ENCODE results near the gene MTNR1B.

The MTNR1B gene

DNA sequence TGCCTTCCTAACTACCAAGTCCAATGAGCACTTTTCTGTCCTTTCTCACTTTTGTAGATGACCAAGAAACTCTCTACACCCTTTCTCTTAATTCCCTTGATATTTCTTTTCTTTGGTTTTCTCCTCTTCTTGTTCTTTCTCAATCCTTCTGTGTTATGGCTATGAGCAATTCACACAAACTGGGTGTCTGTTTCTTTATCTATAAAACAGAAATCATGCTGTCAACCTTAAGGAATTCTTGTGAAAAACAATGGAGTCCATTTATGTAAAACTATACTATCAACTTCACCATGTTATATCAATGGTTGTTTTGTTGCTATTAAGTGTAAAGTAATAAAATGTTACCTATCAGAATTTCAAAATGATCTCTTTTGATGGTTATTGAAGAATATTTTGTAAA lies 7.2 kb downstream of the MTNR1B start:
- no peak overlapping the region for H3K27ac ChIP-seq (ENCODE audit: low read depth, low read length)
- H3K9me3 ChIP-seq (ENCODE audit: control insufficient read depth in 1 of 2, low read length in 2 of 2) = no peaks in the 10 kb centered on the region
- no peak overlapping the region for H3K4me3 ChIP-seq (ENCODE audit: low read depth in 1 of 2, low read length in 2 of 2)
- no peaks in the 10 kb centered on the region for H3K36me3 ChIP-seq (ENCODE audit: control insufficient read depth in 1 of 2, insufficient read depth in 2 of 2, low read length in 2 of 2)
- H3K27me3 ChIP-seq (ENCODE audit: control insufficient read depth in 1 of 2, insufficient read depth in 2 of 2, low read length in 2 of 2) = no peaks in the 10 kb centered on the region
- no peak overlapping the region for H3K9ac ChIP-seq (ENCODE audit: low read depth in 1 of 2, low read length in 2 of 2)
- H3K4me1 ChIP-seq (ENCODE audit: control insufficient read depth in 1 of 2, insufficient read depth in 2 of 2, low read length in 2 of 2) = no peaks in the 10 kb centered on the region

DNA sequence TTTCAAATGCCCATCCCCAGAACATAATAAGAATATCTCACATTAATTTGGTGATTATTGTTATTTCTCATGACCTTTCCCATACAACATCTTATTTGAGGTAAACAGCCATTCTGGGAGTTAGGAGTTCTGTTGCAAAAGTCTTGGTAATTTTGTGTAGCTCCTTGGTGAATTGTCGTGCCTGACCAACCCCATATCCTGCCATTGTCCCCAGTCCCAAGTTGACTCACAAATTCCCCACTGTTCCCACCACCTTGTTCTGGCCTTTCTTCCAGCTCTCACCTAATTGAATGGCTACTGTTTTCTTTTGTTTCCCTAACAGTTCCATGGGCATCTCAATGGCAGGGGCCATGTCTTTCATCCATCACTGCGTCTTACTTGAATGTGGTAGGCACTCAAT lies 8.0 kb downstream of the MTNR1B start:
- Histone ChIP-seq H3K9ac (ENCODE audit: low read depth in 1 of 2, low read length in 2 of 2) (no peak overlapping the region), H3K36me3 (ENCODE audit: control insufficient read depth in 1 of 2, insufficient read depth in 2 of 2, low read length in 2 of 2) (no peaks in the 10 kb centered on the region), H3K9me3 (ENCODE audit: control insufficient read depth in 1 of 2, low read length in 2 of 2) (no peaks in the 10 kb centered on the region), H3K27ac (ENCODE audit: low read depth, low read length) (no peak overlapping the region), H3K4me1 (ENCODE audit: control insufficient read depth in 1 of 2, insufficient read depth in 2 of 2, low read length in 2 of 2) (no peaks in the 10 kb centered on the region), H3K27me3 (ENCODE audit: control insufficient read depth in 1 of 2, insufficient read depth in 2 of 2, low read length in 2 of 2) (no peaks in the 10 kb centered on the region), H3K4me3 (ENCODE audit: low read depth in 1 of 2, low read length in 2 of 2) (no peak overlapping the region)

DNA sequence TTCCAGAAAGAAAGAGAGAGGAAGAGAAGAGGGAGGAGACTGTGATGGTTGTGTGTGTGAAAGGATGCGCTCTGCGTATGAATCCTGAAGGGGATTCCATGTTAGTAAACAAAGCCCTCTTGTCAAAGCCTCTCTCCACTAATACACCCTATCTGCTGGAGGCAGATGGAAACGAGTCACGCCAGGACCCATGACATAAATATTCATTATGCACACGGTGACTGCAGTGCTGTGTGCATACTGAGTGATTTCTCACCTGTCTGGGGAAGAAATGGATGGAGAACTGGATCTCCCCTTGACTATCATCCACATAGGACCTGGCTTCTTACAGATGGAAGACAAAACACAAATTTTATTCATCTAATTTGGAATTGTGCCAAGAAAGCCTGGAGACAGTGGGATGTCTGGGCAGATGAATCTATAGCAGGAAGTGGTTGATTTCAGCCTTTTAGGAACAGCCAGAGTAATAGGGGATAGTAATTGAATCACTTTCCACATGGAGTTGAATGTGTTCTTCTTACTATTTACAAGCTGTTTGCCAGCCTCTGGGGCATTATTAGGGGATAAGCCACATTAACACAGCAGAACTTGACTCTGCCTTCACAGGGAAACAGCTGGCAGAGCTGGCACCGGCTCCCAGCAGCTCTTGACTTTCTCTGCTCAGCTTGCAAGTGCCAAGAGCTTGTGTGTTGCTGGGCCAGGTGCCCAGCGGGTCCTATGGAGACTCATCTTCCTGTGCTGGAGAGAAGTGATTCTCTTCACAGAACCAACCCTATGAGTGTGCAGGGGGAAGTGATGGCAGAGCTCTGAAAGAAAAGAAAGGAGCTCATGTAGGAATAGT lies 9.0 kb downstream of the MTNR1B start:
- H3K27ac ChIP-seq (ENCODE audit: low read depth, low read length) = no peak overlapping the region

DNA sequence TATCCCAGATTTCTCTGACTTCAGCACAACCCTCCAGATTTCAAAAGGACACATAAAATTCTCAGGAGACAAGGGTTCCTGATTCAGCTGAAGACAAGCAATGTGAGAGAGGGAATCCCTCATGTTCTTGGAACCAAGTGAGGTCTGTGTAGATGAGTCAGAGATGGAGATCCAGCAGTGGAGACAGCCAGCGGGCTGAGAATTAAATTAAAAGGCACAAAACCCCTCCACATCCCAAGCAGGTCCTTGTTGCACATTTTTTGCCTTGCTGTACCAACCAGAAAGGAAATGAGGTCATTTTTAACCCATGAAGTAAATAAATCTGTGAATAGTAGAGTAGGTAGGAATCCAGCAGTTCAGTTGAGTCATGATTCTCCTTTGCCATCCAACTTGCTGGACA lies 9.7 kb downstream of the MTNR1B start:
- Histone ChIP-seq H3K27me3 (ENCODE audit: control insufficient read depth in 1 of 2, insufficient read depth in 2 of 2, low read length in 2 of 2) (no peaks in the 10 kb centered on the region), H3K9ac (ENCODE audit: low read depth in 1 of 2, low read length in 2 of 2) (no peak overlapping the region), H3K4me3 (ENCODE audit: low read depth in 1 of 2, low read length in 2 of 2) (no peak overlapping the region), H3K4me1 (ENCODE audit: control insufficient read depth in 1 of 2, insufficient read depth in 2 of 2, low read length in 2 of 2) (no peaks in the 10 kb centered on the region), H3K27ac (ENCODE audit: low read depth, low read length) (no peak overlapping the region), H3K36me3 (ENCODE audit: control insufficient read depth in 1 of 2, insufficient read depth in 2 of 2, low read length in 2 of 2) (no peaks in the 10 kb centered on the region), H3K9me3 (ENCODE audit: control insufficient read depth in 1 of 2, low read length in 2 of 2) (no peaks in the 10 kb centered on the region)

More for the DNA sequence above, 9.0 kb downstream of the MTNR1B start:
- Histone ChIP-seq H3K9ac (ENCODE audit: low read depth in 1 of 2, low read length in 2 of 2) (no peak overlapping the region), H3K27me3 (ENCODE audit: control insufficient read depth in 1 of 2, insufficient read depth in 2 of 2, low read length in 2 of 2) (no peaks in the 10 kb centered on the region), H3K36me3 (ENCODE audit: control insufficient read depth in 1 of 2, insufficient read depth in 2 of 2, low read length in 2 of 2) (no peaks in the 10 kb centered on the region), H3K4me3 (ENCODE audit: low read depth in 1 of 2, low read length in 2 of 2) (no peak overlapping the region), H3K9me3 (ENCODE audit: control insufficient read depth in 1 of 2, low read length in 2 of 2) (no peaks in the 10 kb centered on the region), H3K4me1 (ENCODE audit: control insufficient read depth in 1 of 2, insufficient read depth in 2 of 2, low read length in 2 of 2) (no peaks in the 10 kb centered on the region)

DNA sequence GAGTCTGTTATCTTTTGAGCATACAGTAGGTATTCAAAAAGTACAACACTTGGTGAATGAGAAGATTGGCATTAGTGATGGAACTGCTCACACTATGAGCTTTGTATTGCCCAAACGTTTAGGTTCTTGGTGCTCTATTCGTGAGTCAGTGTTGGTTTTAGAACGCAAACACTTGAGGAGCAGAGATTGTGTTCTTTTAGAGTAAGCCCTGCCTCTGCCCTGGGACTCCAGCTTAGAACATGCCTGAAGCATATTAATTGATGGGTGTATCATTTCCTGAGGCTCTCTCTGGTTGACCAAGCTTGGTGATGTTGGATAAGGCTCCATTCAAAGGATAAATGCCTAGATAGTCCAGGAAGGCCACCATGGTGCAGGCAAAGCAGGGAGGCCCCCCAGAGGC lies 10.9 kb downstream of the MTNR1B start:
- no peaks in the 10 kb centered on the region for H3K27me3 ChIP-seq (ENCODE audit: control insufficient read depth in 1 of 2, insufficient read depth in 2 of 2, low read length in 2 of 2)
- H3K36me3 ChIP-seq (ENCODE audit: control insufficient read depth in 1 of 2, insufficient read depth in 2 of 2, low read length in 2 of 2) = no peaks in the 10 kb centered on the region
- no peak overlapping the region for H3K9ac ChIP-seq (ENCODE audit: low read depth in 1 of 2, low read length in 2 of 2)
- no peak overlapping the region for H3K4me3 ChIP-seq (ENCODE audit: low read depth in 1 of 2, low read length in 2 of 2)
- H3K9me3 ChIP-seq (ENCODE audit: control insufficient read depth in 1 of 2, low read length in 2 of 2) = no peaks in the 10 kb centered on the region
- H3K27ac ChIP-seq (ENCODE audit: low read depth, low read length) = no peak overlapping the region
- no peaks in the 10 kb centered on the region for H3K4me1 ChIP-seq (ENCODE audit: control insufficient read depth in 1 of 2, insufficient read depth in 2 of 2, low read length in 2 of 2)

DNA sequence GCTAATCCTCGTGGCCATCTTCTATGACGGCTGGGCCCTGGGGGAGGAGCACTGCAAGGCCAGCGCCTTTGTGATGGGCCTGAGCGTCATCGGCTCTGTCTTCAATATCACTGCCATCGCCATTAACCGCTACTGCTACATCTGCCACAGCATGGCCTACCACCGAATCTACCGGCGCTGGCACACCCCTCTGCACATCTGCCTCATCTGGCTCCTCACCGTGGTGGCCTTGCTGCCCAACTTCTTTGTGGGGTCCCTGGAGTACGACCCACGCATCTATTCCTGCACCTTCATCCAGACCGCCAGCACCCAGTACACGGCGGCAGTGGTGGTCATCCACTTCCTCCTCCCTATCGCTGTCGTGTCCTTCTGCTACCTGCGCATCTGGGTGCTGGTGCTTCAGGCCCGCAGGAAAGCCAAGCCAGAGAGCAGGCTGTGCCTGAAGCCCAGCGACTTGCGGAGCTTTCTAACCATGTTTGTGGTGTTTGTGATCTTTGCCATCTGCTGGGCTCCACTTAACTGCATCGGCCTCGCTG lies 12.1 kb downstream of the MTNR1B start:
- Histone ChIP-seq H3K9me3 (ENCODE audit: control insufficient read depth in 1 of 2, low read length in 2 of 2) (no peaks in the 10 kb centered on the region), H3K4me1 (ENCODE audit: control insufficient read depth in 1 of 2, insufficient read depth in 2 of 2, low read length in 2 of 2) (no peaks in the 10 kb centered on the region), H3K4me3 (ENCODE audit: low read depth in 1 of 2, low read length in 2 of 2) (no peak overlapping the region), H3K27ac (ENCODE audit: low read depth, low read length) (no peak overlapping the region), H3K36me3 (ENCODE audit: control insufficient read depth in 1 of 2, insufficient read depth in 2 of 2, low read length in 2 of 2) (no peaks in the 10 kb centered on the region), H3K27me3 (ENCODE audit: control insufficient read depth in 1 of 2, insufficient read depth in 2 of 2, low read length in 2 of 2) (no peaks in the 10 kb centered on the region), H3K9ac (ENCODE audit: low read depth in 1 of 2, low read length in 2 of 2) (no peak overlapping the region)

DNA sequence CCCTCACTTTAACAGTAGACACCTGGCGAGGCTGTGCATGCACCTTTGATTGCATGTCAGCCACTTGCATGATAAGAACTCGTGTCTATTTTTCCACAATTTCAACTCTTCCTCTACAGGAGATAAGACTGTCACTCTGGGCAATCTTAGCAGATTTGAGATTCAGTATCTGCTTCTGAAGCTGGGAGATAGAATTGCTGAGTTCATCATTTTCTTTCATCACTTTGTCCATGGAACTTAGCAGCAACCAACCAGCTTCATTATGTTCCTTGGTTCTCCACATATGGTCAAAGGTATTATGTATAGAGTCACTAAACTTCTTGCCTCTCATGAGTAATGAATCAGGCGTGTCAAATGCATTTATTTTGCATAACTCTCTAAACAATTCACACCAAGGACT lies 17.1 kb downstream of the MTNR1B start:
- Histone ChIP-seq H3K9ac (ENCODE audit: low read depth in 1 of 2, low read length in 2 of 2) (no peak overlapping the region), H3K9me3 (ENCODE audit: control insufficient read depth in 1 of 2, low read length in 2 of 2) (no peaks in the 10 kb centered on the region), H3K27ac (ENCODE audit: low read depth, low read length) (no peak overlapping the region), H3K36me3 (ENCODE audit: control insufficient read depth in 1 of 2, insufficient read depth in 2 of 2, low read length in 2 of 2) (no peaks in the 10 kb centered on the region), H3K4me3 (ENCODE audit: low read depth in 1 of 2, low read length in 2 of 2) (no peak overlapping the region), H3K27me3 (ENCODE audit: control insufficient read depth in 1 of 2, insufficient read depth in 2 of 2, low read length in 2 of 2) (no peaks in the 10 kb centered on the region), H3K4me1 (ENCODE audit: control insufficient read depth in 1 of 2, insufficient read depth in 2 of 2, low read length in 2 of 2) (no peaks in the 10 kb centered on the region)

DNA sequence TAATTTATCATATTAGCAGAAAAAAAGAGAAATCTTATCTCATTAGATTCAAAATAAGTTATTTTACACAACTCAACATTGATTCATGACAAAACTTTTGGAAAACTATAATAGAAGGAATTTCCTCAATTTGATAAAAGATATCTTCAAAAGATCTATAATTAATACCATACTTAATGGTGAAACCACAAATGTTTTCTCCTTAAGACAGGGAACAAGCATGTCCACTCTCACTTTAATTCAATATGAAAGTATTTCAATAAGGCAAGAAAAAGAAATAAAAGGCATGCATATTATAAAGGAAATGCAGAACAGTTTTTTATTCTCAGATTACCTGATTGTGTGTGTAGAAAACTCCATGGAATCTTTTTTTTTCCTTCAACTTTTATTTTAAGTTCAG lies 23.6 kb downstream of the MTNR1B start:
- Histone ChIP-seq H3K4me3 (ENCODE audit: low read depth in 1 of 2, low read length in 2 of 2) (no peak overlapping the region), H3K9me3 (ENCODE audit: control insufficient read depth in 1 of 2, low read length in 2 of 2) (no peaks in the 10 kb centered on the region), H3K9ac (ENCODE audit: low read depth in 1 of 2, low read length in 2 of 2) (no peak overlapping the region), H3K27ac (ENCODE audit: low read depth, low read length) (no peak overlapping the region), H3K4me1 (ENCODE audit: control insufficient read depth in 1 of 2, insufficient read depth in 2 of 2, low read length in 2 of 2) (no peaks in the 10 kb centered on the region), H3K27me3 (ENCODE audit: control insufficient read depth in 1 of 2, insufficient read depth in 2 of 2, low read length in 2 of 2) (no peaks in the 10 kb centered on the region), H3K36me3 (ENCODE audit: control insufficient read depth in 1 of 2, insufficient read depth in 2 of 2, low read length in 2 of 2) (no peaks in the 10 kb centered on the region)

DNA sequence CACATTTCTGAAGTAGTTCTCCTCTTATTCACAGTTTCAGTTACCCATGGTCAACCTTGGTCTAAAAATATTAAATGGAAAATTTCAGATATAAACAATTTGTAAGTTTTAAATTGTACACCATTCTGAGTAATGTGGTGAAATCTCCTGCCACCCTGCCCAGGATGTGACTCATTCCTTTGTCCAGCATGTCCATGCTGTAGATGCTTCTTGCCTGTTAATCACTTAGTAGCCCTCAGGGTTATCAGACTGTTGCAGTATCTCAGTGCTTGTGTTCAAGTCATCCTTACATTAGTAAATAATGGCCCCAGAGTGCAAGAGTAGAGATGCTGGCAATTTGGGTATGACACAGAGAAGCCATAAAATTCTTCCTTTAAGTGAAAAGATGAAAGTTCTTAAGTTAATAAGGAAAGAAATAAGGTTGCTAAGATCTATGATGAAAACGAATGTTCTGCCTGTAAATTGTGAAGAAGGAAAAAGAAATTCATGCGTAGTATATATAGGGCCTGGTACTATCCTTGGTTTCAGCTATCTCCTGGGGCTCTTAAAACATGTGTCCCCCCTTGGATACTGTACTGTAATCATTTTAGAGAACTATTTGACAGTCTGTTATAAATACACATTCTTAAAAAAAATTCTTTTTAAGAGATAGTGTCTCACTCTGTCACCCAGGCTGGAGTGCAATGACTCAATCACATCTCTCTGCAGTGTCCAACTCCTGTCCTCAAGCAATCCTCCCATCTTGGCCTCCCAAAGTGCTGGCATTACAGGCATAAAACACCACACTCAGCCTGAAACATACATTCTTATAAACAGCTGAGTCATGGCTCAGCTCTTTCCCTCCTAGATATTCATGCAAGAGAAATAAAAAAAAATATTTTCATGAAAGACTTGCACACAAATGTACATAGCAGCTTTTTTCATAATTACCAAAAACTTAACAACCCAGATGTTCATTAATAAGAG lies 31.3 kb downstream of the MTNR1B start:
- Histone ChIP-seq H3K27me3 (ENCODE audit: control insufficient read depth in 1 of 2, insufficient read depth in 2 of 2, low read length in 2 of 2) (no peaks in the 10 kb centered on the region), H3K9ac (ENCODE audit: low read depth in 1 of 2, low read length in 2 of 2) (no peak overlapping the region), H3K9me3 (ENCODE audit: control insufficient read depth in 1 of 2, low read length in 2 of 2) (no peaks in the 10 kb centered on the region), H3K4me3 (ENCODE audit: low read depth in 1 of 2, low read length in 2 of 2) (no peak overlapping the region), H3K27ac (ENCODE audit: low read depth, low read length) (no peak overlapping the region), H3K36me3 (ENCODE audit: control insufficient read depth in 1 of 2, insufficient read depth in 2 of 2, low read length in 2 of 2) (no peaks in the 10 kb centered on the region), H3K4me1 (ENCODE audit: control insufficient read depth in 1 of 2, insufficient read depth in 2 of 2, low read length in 2 of 2) (no peaks in the 10 kb centered on the region)

DNA sequence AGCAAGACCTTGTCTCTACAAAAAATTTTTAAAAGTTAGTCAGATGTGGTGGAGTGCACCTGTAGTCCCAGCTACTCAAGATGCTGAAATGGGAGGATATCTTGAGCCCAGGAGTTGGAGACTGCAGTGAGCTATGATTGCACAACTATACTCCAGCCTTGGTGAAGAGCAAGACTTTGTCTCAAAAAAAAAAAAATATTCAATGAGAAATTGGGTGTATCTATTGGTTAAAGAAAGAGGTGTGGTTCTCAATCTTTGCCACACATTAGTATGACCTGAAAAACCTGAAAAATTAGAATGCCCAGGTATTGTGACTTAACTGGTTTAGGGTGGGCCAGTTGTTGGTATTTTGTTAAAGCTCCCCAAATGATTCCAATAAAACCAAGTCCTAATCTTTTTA lies 32.4 kb downstream of the MTNR1B start:
- no peaks in the 10 kb centered on the region for H3K36me3 ChIP-seq (ENCODE audit: control insufficient read depth in 1 of 2, insufficient read depth in 2 of 2, low read length in 2 of 2)
- no peaks in the 10 kb centered on the region for H3K9me3 ChIP-seq (ENCODE audit: control insufficient read depth in 1 of 2, low read length in 2 of 2)
- no peak overlapping the region for H3K27ac ChIP-seq (ENCODE audit: low read depth, low read length)
- H3K27me3 ChIP-seq (ENCODE audit: control insufficient read depth in 1 of 2, insufficient read depth in 2 of 2, low read length in 2 of 2) = no peaks in the 10 kb centered on the region
- no peak overlapping the region for H3K4me3 ChIP-seq (ENCODE audit: low read depth in 1 of 2, low read length in 2 of 2)
- no peak overlapping the region for H3K9ac ChIP-seq (ENCODE audit: low read depth in 1 of 2, low read length in 2 of 2)
- no peaks in the 10 kb centered on the region for H3K4me1 ChIP-seq (ENCODE audit: control insufficient read depth in 1 of 2, insufficient read depth in 2 of 2, low read length in 2 of 2)

Measured in duodenal mucosa (tissue), 2 donors.